ENCODE results near the gene GLS2.
"Not testable (repeated sequence)": the region's sequence is repeated elsewhere in the genome, so short reads cannot be mapped to it uniquely, and the experiment has no call there.

GLS2 gene

DNA sequence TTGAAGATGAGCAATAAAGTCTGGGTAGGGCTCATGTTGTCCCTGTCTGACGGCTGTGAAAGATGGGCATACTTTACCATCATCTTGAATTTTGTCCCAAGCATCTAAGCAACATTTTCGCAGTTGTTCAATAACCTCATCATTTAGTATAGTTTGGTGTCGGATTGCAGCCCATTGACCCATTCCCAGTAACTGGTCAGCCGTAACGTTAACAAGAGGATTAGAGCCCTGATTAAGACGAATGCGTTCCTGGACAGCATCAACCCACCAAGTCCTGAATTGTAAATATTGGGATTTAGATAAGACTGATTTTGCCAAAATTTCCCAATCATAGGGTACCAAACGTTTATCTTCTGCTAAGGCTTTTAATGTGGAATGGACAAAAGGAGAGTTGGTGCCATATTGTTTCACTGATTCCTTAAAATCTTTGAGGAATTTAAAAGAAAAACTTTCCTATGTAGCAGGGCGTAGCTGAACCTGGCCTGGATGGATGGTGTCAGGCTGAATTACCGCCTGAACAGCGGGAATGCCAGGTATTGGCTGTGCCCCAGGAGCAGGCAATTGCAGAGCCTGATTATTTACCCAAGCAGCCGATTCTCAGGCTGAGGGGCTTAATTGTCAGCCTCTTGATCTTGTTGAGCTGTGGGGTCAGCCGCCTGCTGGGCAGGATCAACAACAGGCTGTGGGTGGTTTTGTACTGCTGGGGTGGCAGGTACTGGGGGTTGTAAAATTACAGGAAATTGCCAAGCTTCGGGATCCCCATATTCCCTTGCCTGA, 10.4 kb upstream of the GLS2 start:
- not testable (repeated sequence) for DNase-seq (ENCODE audit: insufficient read length, low spot score); FAIRE-seq

DNA sequence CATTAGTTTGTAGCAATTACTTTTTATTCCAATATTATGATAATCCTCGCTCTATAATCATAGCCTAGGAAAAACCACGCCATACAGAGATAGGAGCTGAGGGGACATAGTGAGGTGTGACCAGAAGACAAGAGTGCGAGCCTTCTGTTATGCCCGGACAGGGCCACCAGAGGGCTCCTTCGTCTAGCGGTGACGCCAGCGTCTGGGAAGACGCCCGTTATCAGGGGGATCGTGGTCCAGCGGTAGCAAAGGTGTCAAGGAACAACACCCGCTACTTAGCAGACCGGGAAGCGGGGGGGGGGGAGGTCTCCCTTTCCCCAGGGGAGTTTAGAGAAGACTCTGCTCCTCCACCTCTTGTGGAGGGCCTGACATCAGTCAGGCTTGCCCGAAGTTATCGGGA, 8.7 kb upstream of the GLS2 start:
- FAIRE-seq; DNase-seq (ENCODE audit: insufficient read length, low spot score): not testable (repeated sequence)
- TF ChIP-seq, protein P1, sequence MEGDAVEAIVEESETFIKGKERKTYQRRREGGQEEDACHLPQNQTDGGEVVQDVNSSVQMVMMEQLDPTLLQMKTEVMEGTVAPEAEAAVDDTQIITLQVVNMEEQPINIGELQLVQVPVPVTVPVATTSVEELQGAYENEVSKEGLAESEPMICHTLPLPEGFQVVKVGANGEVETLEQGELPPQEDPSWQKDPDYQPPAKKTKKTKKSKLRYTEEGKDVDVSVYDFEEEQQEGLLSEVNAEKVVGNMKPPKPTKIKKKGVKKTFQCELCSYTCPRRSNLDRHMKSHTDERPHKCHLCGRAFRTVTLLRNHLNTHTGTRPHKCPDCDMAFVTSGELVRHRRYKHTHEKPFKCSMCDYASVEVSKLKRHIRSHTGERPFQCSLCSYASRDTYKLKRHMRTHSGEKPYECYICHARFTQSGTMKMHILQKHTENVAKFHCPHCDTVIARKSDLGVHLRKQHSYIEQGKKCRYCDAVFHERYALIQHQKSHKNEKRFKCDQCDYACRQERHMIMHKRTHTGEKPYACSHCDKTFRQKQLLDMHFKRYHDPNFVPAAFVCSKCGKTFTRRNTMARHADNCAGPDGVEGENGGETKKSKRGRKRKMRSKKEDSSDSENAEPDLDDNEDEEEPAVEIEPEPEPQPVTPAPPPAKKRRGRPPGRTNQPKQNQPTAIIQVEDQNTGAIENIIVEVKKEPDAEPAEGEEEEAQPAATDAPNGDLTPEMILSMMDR (IDR thresholded peaks at IDR 0.05; ENCODE audit: insufficient read depth, missing control alignments), result peak; percentile 41

DNA sequence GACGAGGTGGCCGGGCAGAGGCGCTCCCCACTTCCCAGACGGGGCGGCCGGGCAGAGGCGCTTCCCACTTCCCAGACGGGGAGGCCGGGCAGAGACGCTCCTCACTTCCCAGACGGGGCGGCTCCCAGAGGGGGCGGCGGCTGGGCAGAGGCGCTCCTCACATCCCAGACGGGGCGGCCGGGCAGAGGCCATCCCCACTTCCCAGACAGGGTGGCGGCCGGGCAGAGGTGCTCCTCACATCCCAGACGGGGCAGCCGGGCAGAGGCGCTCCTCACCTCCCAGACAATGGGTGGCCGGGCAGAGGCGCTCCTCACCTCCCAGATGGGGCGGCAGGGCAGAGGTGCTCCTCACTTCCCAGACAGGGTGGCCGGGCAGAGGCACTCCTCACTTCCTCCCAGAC, 6.5 kb upstream of the GLS2 start:
- FAIRE-seq; DNase-seq (ENCODE audit: insufficient read length, low spot score): not testable (repeated sequence)

DNA sequence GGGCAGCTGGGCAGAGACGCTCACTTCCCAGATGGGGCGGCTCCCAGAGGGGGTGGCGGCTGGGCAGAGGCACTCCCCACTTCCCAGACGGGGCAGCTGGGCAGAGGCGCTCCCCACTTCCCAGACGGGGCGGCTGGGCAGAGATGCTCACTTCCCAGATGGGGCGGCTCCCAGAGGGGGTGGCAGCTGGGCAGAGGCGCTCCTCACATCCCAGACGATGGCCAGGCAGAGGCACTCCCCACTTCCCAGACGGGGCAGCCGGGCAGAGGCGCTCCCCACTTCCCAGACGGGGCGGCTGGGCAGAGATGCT, 6.1 kb upstream of the GLS2 start:
- DNase-seq (ENCODE audit: insufficient read length, low spot score); FAIRE-seq: not testable (repeated sequence)

DNA sequence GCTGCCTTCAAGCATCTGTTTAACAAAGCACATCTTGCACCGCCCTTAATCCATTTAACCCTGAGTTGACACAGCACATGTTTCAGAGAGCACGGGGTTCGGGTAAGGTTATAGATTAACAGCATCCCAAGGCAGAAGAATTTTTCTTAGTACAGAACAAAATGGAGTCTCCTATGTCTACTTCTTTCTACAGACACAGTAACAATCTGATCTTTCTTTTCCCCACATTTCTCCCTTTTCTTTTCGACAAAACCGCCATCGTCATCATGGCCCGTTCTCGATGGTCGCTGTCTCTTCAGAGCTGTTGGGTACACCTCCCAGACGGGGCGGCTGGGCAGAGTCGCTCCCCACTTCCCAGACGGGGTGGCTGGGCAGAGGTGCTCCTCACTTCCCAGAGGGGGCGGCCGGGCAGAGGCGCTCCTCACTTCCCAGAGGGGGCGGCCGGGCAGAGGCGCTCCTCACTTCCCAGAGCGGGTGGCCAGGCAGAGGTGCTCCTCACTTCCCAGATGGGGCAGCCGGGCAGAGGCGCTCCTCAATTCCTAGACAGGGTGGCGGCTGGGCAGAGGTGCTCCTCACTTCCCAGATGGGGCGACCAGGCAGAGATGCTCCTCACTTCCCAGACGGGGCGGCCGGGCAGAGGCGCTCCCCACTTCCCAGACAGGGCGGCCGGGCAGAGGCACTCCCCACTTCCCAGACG, 5.6 kb upstream of the GLS2 start:
- DNase-seq (ENCODE audit: insufficient read length, low spot score); FAIRE-seq: not testable (repeated sequence)

DNA sequence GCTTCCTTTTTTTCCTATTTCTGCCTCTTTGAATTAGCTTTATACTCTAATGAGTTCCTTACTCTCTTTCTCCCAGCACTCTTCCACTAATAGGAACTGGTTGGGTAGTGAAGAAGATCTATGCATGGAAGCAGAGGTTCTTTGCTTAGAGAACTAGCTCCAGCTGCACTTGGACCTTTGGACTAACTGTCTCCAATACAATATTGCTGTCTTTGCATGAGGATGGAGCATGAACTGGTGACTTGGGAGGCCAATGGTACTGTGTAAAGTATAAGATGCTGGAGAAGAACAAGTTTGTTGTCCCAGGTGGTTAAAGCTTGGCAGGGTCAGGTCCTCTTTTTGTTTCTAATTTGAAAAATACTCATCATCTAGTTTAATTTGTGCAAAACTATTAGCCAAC, 2.4 kb upstream of the GLS2 start:
- FAIRE-seq, result no peak
- no peak for DNase-seq (ENCODE audit: insufficient read length, low spot score)
- TF ChIP-seq, protein P1 (IDR thresholded peaks at IDR 0.05; ENCODE audit: insufficient read depth, missing control alignments), result no peak

DNA sequence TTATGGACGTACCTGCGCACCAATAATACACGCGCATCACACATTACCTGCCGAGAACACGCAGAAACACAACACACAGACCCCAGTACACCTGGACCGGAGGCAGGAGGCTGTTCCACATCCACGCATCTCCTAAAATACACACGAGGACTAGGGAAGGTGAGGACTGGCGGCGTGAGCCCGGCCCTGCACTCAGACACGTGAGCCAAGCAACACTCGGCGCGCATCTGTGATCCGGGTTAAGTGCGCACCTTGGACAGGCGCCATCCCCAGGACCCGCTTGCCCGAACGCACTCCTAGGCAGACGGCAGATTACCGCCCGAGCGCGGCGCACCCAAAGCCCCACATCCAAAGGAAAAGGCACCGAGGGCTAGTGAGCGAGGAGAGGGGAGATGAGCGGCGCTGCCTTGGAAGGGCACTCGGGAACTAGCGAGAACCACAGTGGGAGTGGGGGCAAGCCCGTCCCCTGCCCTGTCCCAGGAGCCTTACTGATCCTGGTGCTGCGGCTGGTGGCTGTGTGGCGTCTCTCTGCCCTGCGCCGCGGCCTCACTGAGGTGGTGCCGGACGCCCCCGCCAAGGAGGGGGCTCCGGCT, 417 bp downstream of the GLS2 start:
- FAIRE-seq (no peak), DNase-seq (ENCODE audit: insufficient read length, low spot score) (no peak)
- TF ChIP-seq, protein P1 (IDR thresholded peaks at IDR 0.05; ENCODE audit: insufficient read depth, missing control alignments), result no peak

DNA sequence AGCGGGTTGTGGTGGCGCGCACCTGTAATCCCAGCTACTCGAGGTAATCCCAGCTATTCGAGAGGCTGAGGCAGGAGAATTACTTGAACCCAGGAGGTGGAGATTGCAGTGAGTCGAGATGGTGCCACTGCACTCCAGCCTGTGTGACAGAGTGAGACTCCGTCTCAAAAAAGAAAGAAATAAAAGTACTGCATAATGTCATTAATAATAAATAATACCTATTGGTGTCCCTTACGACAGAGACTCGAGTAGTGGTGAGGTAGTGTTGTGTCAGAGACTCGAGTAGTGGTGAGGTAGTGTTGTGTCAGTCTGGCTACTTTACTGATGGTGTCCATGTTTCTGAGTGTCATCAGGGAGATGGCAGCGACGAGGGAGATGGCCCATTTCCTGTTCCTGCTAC, 1.3 kb downstream of the GLS2 start:
- DNase-seq (ENCODE audit: insufficient read length, low spot score) (no peak), FAIRE-seq (no peak)
- TF ChIP-seq, protein P1 (IDR thresholded peaks at IDR 0.05; ENCODE audit: insufficient read depth, missing control alignments), result no peak

DNA sequence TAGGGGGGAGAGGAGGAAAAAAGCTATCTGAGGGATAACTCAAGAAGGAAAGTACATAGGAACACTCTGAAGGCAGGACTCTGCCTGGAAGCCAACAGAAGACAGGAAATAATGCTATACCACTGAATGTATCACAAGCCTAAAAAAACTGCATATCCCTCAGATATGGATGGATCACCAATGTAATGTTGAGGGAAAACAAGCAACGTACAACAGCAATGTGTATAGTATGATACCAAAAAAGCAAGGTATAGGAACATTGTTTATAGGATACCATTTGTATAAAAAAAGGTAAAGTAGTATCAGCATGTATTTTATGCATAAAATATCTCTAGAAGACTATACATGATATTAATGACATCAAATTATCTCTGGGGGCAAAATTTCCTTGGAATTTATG, 3.4 kb downstream of the GLS2 start:
- FAIRE-seq, result no peak
- TF ChIP-seq, protein P1 (IDR thresholded peaks at IDR 0.05; ENCODE audit: insufficient read depth, missing control alignments), result no peak
- no peak for DNase-seq (ENCODE audit: insufficient read length, low spot score)
